K562 (cell line): Measurements from ENCODE around the gene DNAJC12. TPM values are rescaled to one million over a fixed set of nuclear protein-coding genes. Genes with fewer than 3 reads are reported as not detected.
A peak's percentile ranks its signal among the peaks of the same experiment; 100 is the strongest.

Experiments
- CHCHD3 ChIP-seq: fragments of 250-450 bp; sonication (Bioruptor Pico); IDR thresholded peaks from 2 replicates; pipeline ENCODE4 v2.1.2; 2022; ENCODE audit warnings: mild to moderate bottlenecking
- E2F3 ChIP-seq: fragments of 250-450 bp; sonication (Bioruptor Pico); IDR thresholded peaks from 2 replicates; pipeline ENCODE4 v1.4.0; 2020; ENCODE audit warnings: mild to moderate bottlenecking
- GABPA ChIP-seq: fragments of 200-800 bp; sonication (Bioruptor generic); conservative IDR thresholded peaks from 2 replicates; pipeline ENCODE4 v1.6.1; 2016; ENCODE audit warnings: low read depth, missing genetic modification characterization, missing compliant biosample characterization
- GTF2E2 ChIP-seq: fragments of 200-800 bp; sonication (Bioruptor generic); IDR thresholded peaks from 2 replicates; pipeline ENCODE4 v1.6.1; 2016; ENCODE audit warnings: missing genetic modification characterization, missing compliant biosample characterization
- HDAC3 ChIP-seq: fragments of 450-650 bp; IDR thresholded peaks from 2 replicates; pipeline ENCODE4 v1.6.1; 2018; ENCODE audit warnings: borderline replicate concordance, mild to moderate bottlenecking, moderate library complexity; ENCODE audit not compliant: partially characterized antibody
- HOXB6 ChIP-seq: fragments of 250-450 bp; sonication (Bioruptor Pico); IDR thresholded peaks from 2 replicates; pipeline ENCODE4 v1.5.1; 2022; ENCODE audit warnings: mild to moderate bottlenecking, borderline replicate concordance
- MTA2 ChIP-seq: fragments of 450-650 bp; IDR thresholded peaks from 2 replicates; pipeline ENCODE4 v1.6.1; 2016; ENCODE audit warnings: low read depth
- NBN ChIP-seq: fragments of 450-650 bp; IDR thresholded peaks from 2 replicates; pipeline ENCODE4 v1.6.1; 2016; ENCODE audit warnings: low read depth, mild to moderate bottlenecking
- NFYB ChIP-seq: IDR thresholded peaks from 2 replicates; pipeline ENCODE4 v1.6.1; 2011; ENCODE audit warnings: mild to moderate bottlenecking, moderate library complexity; ENCODE audit not compliant: insufficient read length; ENCODE audit errors: extremely low read depth
- RAD21 ChIP-seq, 2 experiments: fragments of 250-450 bp in 1 of 2; fragments of 450-650 bp in 1 of 2; sonication (Bioruptor Pico) in 1 of 2; formaldehyde crosslinking in 1 of 2; IDR thresholded peaks in 1 of 2; conservative IDR thresholded peaks in 1 of 2; 2 replicates each; pipeline versions ENCODE4 v1.4.0 to v1.8.0; 2020 to 2022; ENCODE audit warnings: mild to moderate bottlenecking in 2 of 2, moderate library complexity in 1 of 2
- RB1 ChIP-seq: fragments of 450-650 bp; IDR thresholded peaks from 2 replicates; pipeline ENCODE4 v1.6.1; 2017; ENCODE audit warnings: low read depth, mild to moderate bottlenecking
- SIN3B ChIP-seq: fragments of 450-650 bp; IDR thresholded peaks from 2 replicates; pipeline ENCODE4 v1.6.1; 2017; ENCODE audit warnings: low read depth, mild to moderate bottlenecking, moderate library complexity
- SIRT6 ChIP-seq: IDR thresholded peaks from one replicate; pipeline ENCODE4 v1.6.1; 2012; ENCODE audit warnings: low read depth, mild to moderate bottlenecking, control low read depth, inconsistent platforms, low read length, moderate library complexity
- SMARCA4 ChIP-seq: fragments of 450-650 bp; IDR thresholded peaks from 2 replicates; pipeline ENCODE4 v1.6.1; 2016
- SOX6 ChIP-seq: fragments of 450-650 bp; IDR thresholded peaks from 2 replicates; pipeline ENCODE4 v1.6.1; 2014; ENCODE audit warnings: mild to moderate bottlenecking
- TCF3 ChIP-seq: sonication (generic); formaldehyde crosslinking; IDR thresholded peaks from 2 replicates; pipeline ENCODE4 v1.4.0; 2020; ENCODE audit warnings: mild to moderate bottlenecking, missing genetic modification reagents
- TEAD4 ChIP-seq, 2 experiments: sonication (generic) in 1 of 2; formaldehyde crosslinking in 1 of 2; IDR thresholded peaks; 2 replicates each; pipeline versions ENCODE4 v1.6.1 to v1.8.0; 2012 to 2022; ENCODE audit warnings: borderline replicate concordance in 1 of 2, inconsistent platforms in 1 of 2, low read length in 1 of 2, mild to moderate bottlenecking in 1 of 2, missing genetic modification reagents in 1 of 2
- THRB ChIP-seq: fragments of 450-650 bp; formaldehyde crosslinking; conservative IDR thresholded peaks from 2 replicates; pipeline ENCODE4 v1.4.0; 2022; ENCODE audit warnings: mild to moderate bottlenecking, missing genetic modification characterization
- ZNF766 ChIP-seq: fragments of 200-800 bp; sonication (Bioruptor generic); conservative IDR thresholded peaks from 2 replicates; pipeline ENCODE4 v1.6.1; 2016; ENCODE audit warnings: missing genetic modification characterization, missing compliant biosample characterization
- polyA plus RNA-seq, 8 experiments: library from polyadenylated mRNA; depleted of rRNA in 4 of 8; stranded (reverse) in 5 of 8; unstranded in 3 of 8; fragments of >200 nt; fragmentation: Nextera tagmentation in 2 of 8; fragmentation: Illumina TruSeq in 1 of 8; extraction: Ambion mirVana in 2 of 8; extraction: Trizol in 1 of 8; gene quantifications; 2 replicates each; pipeline versions ENCODE4 v1.2.1 to v1.2.3, GENCODE V29; 2011 to 2014; ENCODE audit warnings: inconsistent platforms in 1 of 8, missing spikeins in 1 of 8
- total RNA-seq, 7 experiments: library from RNA; depleted of rRNA in 6 of 7; stranded (reverse); fragments of >200 nt in 6 of 7; fragmentation: Illumina TruSeq in 2 of 7; extraction: Trizol in 2 of 7; gene quantifications; 2 replicates each; pipeline versions ENCODE4 v1.2.1 to v1.2.3, GENCODE V29; 2011 to 2021; ENCODE audit warnings: low replicate concordance in 1 of 7
- TF ChIP-seq, protein P1 (sequence below): fragments of 250-450 bp; sonication (Bioruptor Pico); IDR thresholded peaks from 2 replicates; pipeline ENCODE4 v1.4.0; 2020; ENCODE audit warnings: mild to moderate bottlenecking, moderate library complexity
- TF ChIP-seq, protein P2 (sequence below): fragments of 450-650 bp; IDR thresholded peaks from 2 replicates; pipeline ENCODE4 v1.6.1; 2016

DNAJC12 gene
- total and polyA plus RNA-seq, 9 of the 15 experiments (the other 6 are each of a cell fraction or from before 2014, with no cell fraction given) = 7.4 to 95.9 (median 68.5) TPM

DNA sequence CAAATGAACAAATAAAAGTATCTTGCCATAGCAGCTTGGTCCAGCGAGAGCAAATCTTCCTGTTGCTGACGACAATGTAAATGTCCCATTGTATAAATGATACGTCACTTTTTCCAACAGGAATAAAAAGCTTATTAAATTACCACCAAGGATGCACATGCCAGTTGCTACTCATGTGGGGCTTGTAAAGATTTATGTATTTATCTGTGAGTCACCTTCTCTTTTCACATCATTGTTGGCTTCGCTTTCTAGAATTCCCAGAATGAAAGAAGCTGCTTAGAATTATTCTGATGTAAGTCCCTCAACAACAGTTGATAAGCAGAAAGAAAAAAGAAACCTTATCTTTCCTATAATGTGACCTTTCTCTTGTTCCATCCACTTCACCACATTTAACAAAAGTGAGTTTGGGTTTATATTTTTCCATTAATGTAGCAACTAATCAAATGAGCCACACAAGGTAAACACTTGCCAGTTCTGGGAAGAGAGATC lies 22.4 kb downstream of the DNAJC12 start (continued):
- TF ChIP-seq SIRT6 (no peak), NFYB (no peak), HDAC3 (peak; percentile 32), THRB (CRISPR knock-in tag) (no peak), SOX6 (peak; percentile 91), RB1 (no peak), MTA2 (no peak), HOXB6 (CRISPR knock-in tag) (no peak), RAD21 (CRISPR knock-in tag; conservative IDR thresholded peaks at IDR 0.05 in 1 of 2, IDR thresholded peaks at IDR 0.05 in 1 of 2) (no peak), NBN (no peak), SMARCA4 (peak; percentile 58), CHCHD3 (no peak), GTF2E2 (tag) (no peak), E2F3 (CRISPR knock-in tag) (no peak), TEAD4 (IDR thresholded peaks at IDR 0.05; ENCODE audit: low read length) (peak; percentile 19; the same call in 1 of the 2 replicates), TEAD4 (CRISPR knock-in tag; IDR thresholded peaks at IDR 0.05; ENCODE audit: borderline replicate concordance) (no peak), ZNF766 (CRISPR knock-in tag) (no peak), TCF3 (CRISPR knock-in tag) (0 out of 2 replicates have a peak, but pooled peaks have one; percentile 13), SIN3B (no peak), GABPA (tag) (0 out of 2 replicates have a peak, but pooled peaks have one; percentile 15)
- TF ChIP-seq, protein P1, sequence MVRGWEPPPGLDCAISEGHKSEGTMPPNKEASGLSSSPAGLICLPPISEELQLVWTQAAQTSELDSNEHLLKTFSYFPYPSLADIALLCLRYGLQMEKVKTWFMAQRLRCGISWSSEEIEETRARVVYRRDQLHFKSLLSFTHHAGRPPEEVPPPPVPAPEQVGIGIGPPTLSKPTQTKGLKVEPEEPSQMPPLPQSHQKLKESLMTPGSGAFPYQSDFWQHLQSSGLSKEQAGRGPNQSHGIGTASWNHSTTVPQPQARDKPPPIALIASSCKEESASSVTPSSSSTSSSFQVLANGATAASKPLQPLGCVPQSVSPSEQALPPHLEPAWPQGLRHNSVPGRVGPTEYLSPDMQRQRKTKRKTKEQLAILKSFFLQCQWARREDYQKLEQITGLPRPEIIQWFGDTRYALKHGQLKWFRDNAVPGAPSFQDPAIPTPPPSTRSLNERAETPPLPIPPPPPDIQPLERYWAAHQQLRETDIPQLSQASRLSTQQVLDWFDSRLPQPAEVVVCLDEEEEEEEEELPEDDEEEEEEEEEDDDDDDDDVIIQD (CRISPR knock-in tag) = no peak
- TF ChIP-seq, protein P2, sequence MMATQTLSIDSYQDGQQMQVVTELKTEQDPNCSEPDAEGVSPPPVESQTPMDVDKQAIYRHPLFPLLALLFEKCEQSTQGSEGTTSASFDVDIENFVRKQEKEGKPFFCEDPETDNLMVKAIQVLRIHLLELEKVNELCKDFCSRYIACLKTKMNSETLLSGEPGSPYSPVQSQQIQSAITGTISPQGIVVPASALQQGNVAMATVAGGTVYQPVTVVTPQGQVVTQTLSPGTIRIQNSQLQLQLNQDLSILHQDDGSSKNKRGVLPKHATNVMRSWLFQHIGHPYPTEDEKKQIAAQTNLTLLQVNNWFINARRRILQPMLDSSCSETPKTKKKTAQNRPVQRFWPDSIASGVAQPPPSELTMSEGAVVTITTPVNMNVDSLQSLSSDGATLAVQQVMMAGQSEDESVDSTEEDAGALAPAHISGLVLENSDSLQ = peak; percentile 71; the same call in 1 of the 2 replicates
